ENCODE data around the gene LAMP5. TPM values are rescaled to one million over a fixed set of nuclear protein-coding genes. Genes with fewer than 3 reads are reported as not detected.
A peak's percentile ranks its signal among the peaks of the same experiment; 100 is the strongest.

Gene LAMP5
- under 0.01 TPM in 1 of 2 replicates, not detected in the other for total RNA-seq (2012; rRNA removed)

GRCh38 chr20:9514461-9515213, at the start of gene LAMP5:
TSS of gene LAMP5 (plus strand) at chr20:9514590. CDS start at chr20:9514853, 263 bp downstream.
- no peaks in the 10 kb centered on the region for H3K36me3 ChIP-seq (ENCODE audit: insufficient read depth, low read length)
- no peaks in the 10 kb centered on the region for H3K9me3 ChIP-seq (replicated peaks; ENCODE audit: low read length)
- H3K27me3 ChIP-seq (ENCODE audit: control insufficient read depth, insufficient read depth, low read length): peaks cover 98% of the 10 kb centered on the region
- peak within 1 kb of the TSS; percentile 71 for H3K4me2 ChIP-seq (ENCODE audit: low read length)
- H3K4me3 ChIP-seq (ENCODE audit: low read length): peak within 1 kb of the TSS; percentile 53
- H3K9ac ChIP-seq (ENCODE audit: low read depth, low read length): no peak within 1 kb of the TSS
- H3K4me1 ChIP-seq (ENCODE audit: control insufficient read depth, insufficient read depth, low read length): peaks cover 19% of the 10 kb centered on the region

- Histone ChIP-seq H3K4me2 (ENCODE audit: low read length) (no peak overlapping the region), H3K4me1 (ENCODE audit: control insufficient read depth, insufficient read depth, low read length) (no peaks in the 10 kb centered on the region), H3K4me3 (ENCODE audit: low read length) (no peak overlapping the region)
Measured at GRCh38 chr20:9467995-9468394, 46.4 kb upstream of the LAMP5 start.

GRCh38 chr20:9474835-9475415, 39.5 kb upstream of the LAMP5 start:
- Histone ChIP-seq H3K4me3 (ENCODE audit: low read length) (no peak overlapping the region), H3K4me1 (ENCODE audit: control insufficient read depth, insufficient read depth, low read length) (peaks cover 9% of the 10 kb centered on the region)

More at GRCh38 chr20:9467995-9468394, 46.4 kb upstream of the LAMP5 start:
- Histone ChIP-seq H3K36me3 (ENCODE audit: insufficient read depth, low read length) (no peaks in the 10 kb centered on the region), H3K9ac (ENCODE audit: low read depth, low read length) (no peak overlapping the region), H3K27me3 (ENCODE audit: control insufficient read depth, insufficient read depth, low read length) (no peaks in the 10 kb centered on the region), H3K9me3 (replicated peaks; ENCODE audit: low read length) (no peaks in the 10 kb centered on the region)

DNA sequence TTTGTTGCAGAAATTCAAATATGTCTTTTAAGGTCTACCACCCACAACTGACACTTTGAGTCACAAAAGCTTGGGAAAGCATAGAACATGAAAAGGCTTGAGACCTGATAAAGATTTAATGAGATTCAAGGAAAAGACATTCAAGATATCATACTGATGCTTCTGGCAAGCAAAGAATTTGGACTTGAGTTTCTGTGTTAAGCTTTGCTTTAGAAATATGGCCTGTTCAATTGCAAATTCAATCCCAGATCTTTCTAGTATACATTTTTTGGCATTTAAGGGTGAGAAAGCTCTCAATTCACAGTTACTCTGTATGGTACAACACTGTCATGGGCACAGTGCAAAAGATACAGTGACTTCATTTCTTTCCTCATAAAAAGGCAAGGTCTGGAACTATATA, 38.9 kb upstream of the LAMP5 start:
- H3K36me3 ChIP-seq (ENCODE audit: insufficient read depth, low read length): no peaks in the 10 kb centered on the region
- H3K4me3 ChIP-seq (ENCODE audit: low read length): no peak overlapping the region
- H3K9me3 ChIP-seq (replicated peaks; ENCODE audit: low read length): no peaks in the 10 kb centered on the region
- H3K9ac ChIP-seq (ENCODE audit: low read depth, low read length): no peak overlapping the region
- peaks cover 9% of the 10 kb centered on the region for H3K4me1 ChIP-seq (ENCODE audit: control insufficient read depth, insufficient read depth, low read length)
- no peak overlapping the region for H3K4me2 ChIP-seq (ENCODE audit: low read length)
- no peaks in the 10 kb centered on the region for H3K27me3 ChIP-seq (ENCODE audit: control insufficient read depth, insufficient read depth, low read length)

More at GRCh38 chr20:9474835-9475415, 39.5 kb upstream of the LAMP5 start:
- Histone ChIP-seq H3K27me3 (ENCODE audit: control insufficient read depth, insufficient read depth, low read length) (no peaks in the 10 kb centered on the region), H3K9me3 (replicated peaks; ENCODE audit: low read length) (no peaks in the 10 kb centered on the region), H3K4me2 (ENCODE audit: low read length) (no peak overlapping the region), H3K9ac (ENCODE audit: low read depth, low read length) (no peak overlapping the region), H3K36me3 (ENCODE audit: insufficient read depth, low read length) (no peaks in the 10 kb centered on the region)

GRCh38 chr20:9476174-9476573, 38.2 kb upstream of the LAMP5 start:
- no peaks in the 10 kb centered on the region for H3K36me3 ChIP-seq (ENCODE audit: insufficient read depth, low read length)
- H3K4me2 ChIP-seq (ENCODE audit: low read length): no peak overlapping the region
- no peaks in the 10 kb centered on the region for H3K27me3 ChIP-seq (ENCODE audit: control insufficient read depth, insufficient read depth, low read length)
- H3K4me3 ChIP-seq (ENCODE audit: low read length): no peak overlapping the region
- no peaks in the 10 kb centered on the region for H3K9me3 ChIP-seq (replicated peaks; ENCODE audit: low read length)
- H3K4me1 ChIP-seq (ENCODE audit: control insufficient read depth, insufficient read depth, low read length): peaks cover 9% of the 10 kb centered on the region
- no peak overlapping the region for H3K9ac ChIP-seq (ENCODE audit: low read depth, low read length)

DNA sequence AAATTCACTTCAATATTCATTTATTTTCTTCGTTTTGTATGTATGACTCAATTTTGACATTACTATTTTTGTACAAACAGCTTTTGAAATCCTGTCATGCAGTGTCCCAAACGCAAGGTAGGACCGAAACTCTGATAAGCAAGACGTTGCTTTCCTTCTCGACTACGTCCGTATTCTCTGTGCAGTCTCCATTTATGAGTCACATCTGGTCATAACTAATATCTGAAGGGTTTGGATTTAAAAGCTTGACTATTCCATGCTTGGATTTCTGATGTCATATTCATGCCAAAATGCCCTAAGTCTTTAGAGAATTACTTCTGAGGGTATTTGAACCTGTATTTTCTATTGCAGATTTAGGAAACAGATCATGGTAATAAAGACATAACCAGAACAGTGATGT, 37.8 kb upstream of the LAMP5 start:
- Histone ChIP-seq H3K9ac (ENCODE audit: low read depth, low read length) (no peak overlapping the region), H3K4me1 (ENCODE audit: control insufficient read depth, insufficient read depth, low read length) (peaks cover 9% of the 10 kb centered on the region), H3K4me2 (ENCODE audit: low read length) (no peak overlapping the region), H3K27me3 (ENCODE audit: control insufficient read depth, insufficient read depth, low read length) (no peaks in the 10 kb centered on the region), H3K9me3 (replicated peaks; ENCODE audit: low read length) (no peaks in the 10 kb centered on the region), H3K4me3 (ENCODE audit: low read length) (no peak overlapping the region), H3K36me3 (ENCODE audit: insufficient read depth, low read length) (no peaks in the 10 kb centered on the region)

DNA sequence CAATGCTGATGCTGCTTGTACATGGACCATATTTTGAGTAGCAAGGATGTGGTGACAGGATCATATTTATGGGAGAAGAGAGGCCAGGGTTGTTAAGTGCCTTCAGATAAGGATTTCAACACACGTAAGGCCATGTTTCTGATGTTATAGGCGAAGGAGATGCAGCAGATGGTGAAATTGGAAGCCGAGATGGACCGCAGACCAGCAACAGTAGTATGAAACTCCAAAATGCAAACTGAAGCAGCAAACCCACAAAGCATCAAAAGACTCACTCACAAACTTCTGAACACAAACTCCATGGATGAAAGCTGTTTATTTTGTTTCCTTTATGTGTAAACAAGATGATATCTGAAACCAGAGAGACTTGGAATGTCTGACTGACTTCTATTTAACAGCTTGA, 35.6 kb upstream of the LAMP5 start:
- Histone ChIP-seq H3K27me3 (ENCODE audit: control insufficient read depth, insufficient read depth, low read length) (no peaks in the 10 kb centered on the region), H3K9ac (ENCODE audit: low read depth, low read length) (no peak overlapping the region), H3K4me3 (ENCODE audit: low read length) (no peak overlapping the region), H3K36me3 (ENCODE audit: insufficient read depth, low read length) (no peaks in the 10 kb centered on the region), H3K4me2 (ENCODE audit: low read length) (no peak overlapping the region), H3K4me1 (ENCODE audit: control insufficient read depth, insufficient read depth, low read length) (peaks cover 9% of the 10 kb centered on the region), H3K9me3 (replicated peaks; ENCODE audit: low read length) (no peaks in the 10 kb centered on the region)

GRCh38 chr20:9480066-9480465, 34.3 kb upstream of the LAMP5 start:
- no peaks in the 10 kb centered on the region for H3K9me3 ChIP-seq (replicated peaks; ENCODE audit: low read length)
- no peaks in the 10 kb centered on the region for H3K27me3 ChIP-seq (ENCODE audit: control insufficient read depth, insufficient read depth, low read length)

DNA sequence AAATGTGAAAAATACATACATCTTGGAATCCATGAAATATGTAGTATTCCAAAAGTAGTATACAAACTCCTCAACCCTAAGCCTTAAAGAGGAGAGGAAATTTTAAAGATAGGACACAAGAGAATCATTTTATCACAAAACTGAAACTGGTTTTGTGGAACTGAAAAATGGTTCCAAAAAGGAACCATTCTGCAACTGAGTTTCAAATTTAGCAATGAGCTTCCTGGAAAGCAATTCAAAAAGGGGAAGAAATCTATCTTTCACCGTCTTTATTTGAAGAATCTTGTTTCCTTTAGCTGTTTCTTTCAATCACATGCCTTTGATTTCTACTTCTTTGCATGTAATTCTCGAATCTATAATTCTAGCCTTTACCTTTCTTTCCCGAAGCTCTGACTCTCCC, 32.2 kb upstream of the LAMP5 start:
- H3K4me2 ChIP-seq (ENCODE audit: low read length): no peak overlapping the region
- H3K36me3 ChIP-seq (ENCODE audit: insufficient read depth, low read length): no peaks in the 10 kb centered on the region
- H3K27me3 ChIP-seq (ENCODE audit: control insufficient read depth, insufficient read depth, low read length): no peaks in the 10 kb centered on the region
- H3K4me1 ChIP-seq (ENCODE audit: control insufficient read depth, insufficient read depth, low read length): no peaks in the 10 kb centered on the region
- H3K9ac ChIP-seq (ENCODE audit: low read depth, low read length): no peak overlapping the region
- no peaks in the 10 kb centered on the region for H3K9me3 ChIP-seq (replicated peaks; ENCODE audit: low read length)
- H3K4me3 ChIP-seq (ENCODE audit: low read length): no peak overlapping the region

More at GRCh38 chr20:9480066-9480465, 34.3 kb upstream of the LAMP5 start:
- no peak overlapping the region for H3K4me3 ChIP-seq (ENCODE audit: low read length)
- peaks cover 5% of the 10 kb centered on the region for H3K4me1 ChIP-seq (ENCODE audit: control insufficient read depth, insufficient read depth, low read length)
- H3K4me2 ChIP-seq (ENCODE audit: low read length): no peak overlapping the region
- no peaks in the 10 kb centered on the region for H3K36me3 ChIP-seq (ENCODE audit: insufficient read depth, low read length)
- H3K9ac ChIP-seq (ENCODE audit: low read depth, low read length): no peak overlapping the region

- H3K4me2 ChIP-seq (ENCODE audit: low read length): no peak overlapping the region
- peaks cover 3% of the 10 kb centered on the region for H3K4me1 ChIP-seq (ENCODE audit: control insufficient read depth, insufficient read depth, low read length)
- H3K4me3 ChIP-seq (ENCODE audit: low read length): no peak overlapping the region
- no peak overlapping the region for H3K9ac ChIP-seq (ENCODE audit: low read depth, low read length)
- H3K9me3 ChIP-seq (replicated peaks; ENCODE audit: low read length): no peaks in the 10 kb centered on the region
- H3K27me3 ChIP-seq (ENCODE audit: control insufficient read depth, insufficient read depth, low read length): no peaks in the 10 kb centered on the region
- H3K36me3 ChIP-seq (ENCODE audit: insufficient read depth, low read length): no peaks in the 10 kb centered on the region
Measured at GRCh38 chr20:9483131-9483530, 31.3 kb upstream of the LAMP5 start.

- Histone ChIP-seq H3K4me1 (ENCODE audit: control insufficient read depth, insufficient read depth, low read length) (peaks cover 7% of the 10 kb centered on the region), H3K9ac (ENCODE audit: low read depth, low read length) (no peak overlapping the region), H3K9me3 (replicated peaks; ENCODE audit: low read length) (no peaks in the 10 kb centered on the region), H3K27me3 (ENCODE audit: control insufficient read depth, insufficient read depth, low read length) (no peaks in the 10 kb centered on the region), H3K4me2 (ENCODE audit: low read length) (no peak overlapping the region), H3K4me3 (ENCODE audit: low read length) (no peak overlapping the region), H3K36me3 (ENCODE audit: insufficient read depth, low read length) (no peaks in the 10 kb centered on the region)
Measured at GRCh38 chr20:9485614-9486340, 28.6 kb upstream of the LAMP5 start.

Data from skeletal muscle satellite cell (primary cell).